Fibroblast of lung (primary cell): Measurements from ENCODE around the gene ACTR2.

ENCODE experiments used
- EZH2 ChIP-seq: IDR thresholded peaks from 2 replicates; pipeline ENCODE4 v1.5.1; 2012; ENCODE audit warnings: low read length, control low read depth, mild to moderate bottlenecking; ENCODE audit errors: missing control alignments
- TF ChIP-seq, protein P1 (sequence below), 2 donors: IDR thresholded peaks in 1 of 2; conservative IDR thresholded peaks in 1 of 2; 1 replicate in 1 of 2; 2 replicates in 1 of 2; pipeline ENCODE4 v1.5.1; 2011 to 2012; ENCODE audit warnings: low read length in 2 of 2, control low read depth in 1 of 2, inconsistent platforms in 1 of 2, low read depth in 1 of 2, mild to moderate bottlenecking in 1 of 2

DNA sequence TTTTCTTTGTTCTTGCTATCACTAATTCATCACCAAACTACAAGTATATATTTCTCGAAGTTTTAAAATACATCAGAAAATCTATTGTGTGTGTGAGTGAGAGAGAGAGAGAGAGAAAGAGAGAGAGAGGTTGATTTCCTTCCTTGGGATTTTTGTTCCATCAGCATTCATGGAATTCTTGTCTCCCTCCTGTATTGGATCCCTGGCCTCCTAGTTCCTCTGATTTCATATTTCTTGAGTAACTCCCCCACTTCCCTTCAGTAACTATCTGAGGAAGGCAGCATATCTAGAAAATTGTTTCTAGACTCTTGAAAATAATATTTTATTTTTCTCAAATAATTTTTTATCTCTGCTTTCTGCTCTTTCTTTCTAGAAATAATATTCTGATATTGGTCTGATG, 13.3 kb upstream of the ACTR2 start:
- no peak for TF ChIP-seq EZH2
- TF ChIP-seq, protein P1, sequence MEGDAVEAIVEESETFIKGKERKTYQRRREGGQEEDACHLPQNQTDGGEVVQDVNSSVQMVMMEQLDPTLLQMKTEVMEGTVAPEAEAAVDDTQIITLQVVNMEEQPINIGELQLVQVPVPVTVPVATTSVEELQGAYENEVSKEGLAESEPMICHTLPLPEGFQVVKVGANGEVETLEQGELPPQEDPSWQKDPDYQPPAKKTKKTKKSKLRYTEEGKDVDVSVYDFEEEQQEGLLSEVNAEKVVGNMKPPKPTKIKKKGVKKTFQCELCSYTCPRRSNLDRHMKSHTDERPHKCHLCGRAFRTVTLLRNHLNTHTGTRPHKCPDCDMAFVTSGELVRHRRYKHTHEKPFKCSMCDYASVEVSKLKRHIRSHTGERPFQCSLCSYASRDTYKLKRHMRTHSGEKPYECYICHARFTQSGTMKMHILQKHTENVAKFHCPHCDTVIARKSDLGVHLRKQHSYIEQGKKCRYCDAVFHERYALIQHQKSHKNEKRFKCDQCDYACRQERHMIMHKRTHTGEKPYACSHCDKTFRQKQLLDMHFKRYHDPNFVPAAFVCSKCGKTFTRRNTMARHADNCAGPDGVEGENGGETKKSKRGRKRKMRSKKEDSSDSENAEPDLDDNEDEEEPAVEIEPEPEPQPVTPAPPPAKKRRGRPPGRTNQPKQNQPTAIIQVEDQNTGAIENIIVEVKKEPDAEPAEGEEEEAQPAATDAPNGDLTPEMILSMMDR (conservative IDR thresholded peaks at IDR 0.05 in 1 of 2, IDR thresholded peaks at IDR 0.05 in 1 of 2; ENCODE audit: low read depth in 1 of 2, low read length in 2 of 2) = no peak
